ENCODE measurements around the gene SLBP. TPM values are rescaled to one million over a fixed set of nuclear protein-coding genes. Genes with fewer than 3 reads are reported as not detected.

SLBP gene
- total RNA-seq, 1 experiment from 2014 or later = 43.5 TPM

DNA sequence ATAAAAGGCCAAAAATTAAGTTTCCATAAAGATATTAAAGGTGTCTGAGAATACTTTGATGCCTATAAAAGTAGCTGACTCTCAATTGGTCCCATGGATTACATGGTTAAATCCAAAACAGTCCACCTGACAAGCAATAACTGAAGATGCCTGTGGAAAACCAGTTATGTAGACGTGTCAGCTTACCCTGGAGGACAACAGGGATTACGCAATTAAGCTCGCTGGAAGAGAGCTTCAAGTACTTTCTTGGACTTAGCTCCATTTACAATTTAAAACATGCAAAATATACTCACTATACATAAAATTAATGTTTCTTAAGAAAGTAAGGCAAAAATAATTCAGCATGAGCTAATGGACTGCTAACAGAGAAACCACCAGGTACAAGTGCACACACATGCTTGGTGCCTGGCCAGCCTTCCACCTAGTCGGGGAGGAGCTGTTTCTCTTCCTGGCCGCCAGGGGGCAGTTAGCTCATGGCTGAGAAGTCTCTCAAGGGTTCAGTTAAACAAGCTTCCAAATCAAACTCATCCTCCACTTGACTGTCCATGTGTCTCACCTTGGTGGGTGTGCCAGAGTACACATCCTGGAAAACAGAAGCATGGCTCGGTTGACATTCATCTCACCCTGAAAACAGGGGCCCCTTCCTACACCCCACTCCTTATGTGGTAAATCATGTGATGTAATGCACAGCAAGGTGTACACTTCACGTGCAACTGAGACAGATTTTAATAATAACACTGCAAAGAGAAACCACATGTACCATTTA is 18.8 kb downstream of the SLBP start:
- H3K36me3 Mint-ChIP-seq (ENCODE audit: insufficient read depth, unreplicated experiment) = peaks cover 91% of the 10 kb centered on the region
- peak; percentile 87 for DNase-seq (ENCODE audit: unreplicated experiment)
- CTCF ChIA-PET = interaction anchor here (0.6 to 6.8 kb wide), 23 partner anchors 10 to 218 kb away, joined by 3 to 101 read pairs (median 4); partner anchors contain the start of gene TMEM129
- no peaks in the 10 kb centered on the region for H3K4me1 Mint-ChIP-seq (ENCODE audit: insufficient read depth, unreplicated experiment)
- H3K27ac Mint-ChIP-seq (ENCODE audit: low read depth, unreplicated experiment) = no peak overlapping the region
- TF ChIP-seq, protein P1, sequence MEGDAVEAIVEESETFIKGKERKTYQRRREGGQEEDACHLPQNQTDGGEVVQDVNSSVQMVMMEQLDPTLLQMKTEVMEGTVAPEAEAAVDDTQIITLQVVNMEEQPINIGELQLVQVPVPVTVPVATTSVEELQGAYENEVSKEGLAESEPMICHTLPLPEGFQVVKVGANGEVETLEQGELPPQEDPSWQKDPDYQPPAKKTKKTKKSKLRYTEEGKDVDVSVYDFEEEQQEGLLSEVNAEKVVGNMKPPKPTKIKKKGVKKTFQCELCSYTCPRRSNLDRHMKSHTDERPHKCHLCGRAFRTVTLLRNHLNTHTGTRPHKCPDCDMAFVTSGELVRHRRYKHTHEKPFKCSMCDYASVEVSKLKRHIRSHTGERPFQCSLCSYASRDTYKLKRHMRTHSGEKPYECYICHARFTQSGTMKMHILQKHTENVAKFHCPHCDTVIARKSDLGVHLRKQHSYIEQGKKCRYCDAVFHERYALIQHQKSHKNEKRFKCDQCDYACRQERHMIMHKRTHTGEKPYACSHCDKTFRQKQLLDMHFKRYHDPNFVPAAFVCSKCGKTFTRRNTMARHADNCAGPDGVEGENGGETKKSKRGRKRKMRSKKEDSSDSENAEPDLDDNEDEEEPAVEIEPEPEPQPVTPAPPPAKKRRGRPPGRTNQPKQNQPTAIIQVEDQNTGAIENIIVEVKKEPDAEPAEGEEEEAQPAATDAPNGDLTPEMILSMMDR (IDR thresholded peaks at IDR 0.05; ENCODE audit: unreplicated experiment) = peak; percentile 96
- no peak overlapping the region for H3K4me3 Mint-ChIP-seq (ENCODE audit: unreplicated experiment)
- POLR2A ChIA-PET = interaction anchor here (0.9 to 2.5 kb wide), 11 partner anchors 9 to 37 kb away, joined by 3 to 32 read pairs (median 5); partner anchors contain the start of genes FAM53A, SLBP, TACC3 and TMEM129
- BruUV-seq (replicated peaks) = TSS peak; percentile 55
- intact Hi-C loops (cut with micrococcal nuclease) = loop anchor here (1.0 kb wide), 1 partner anchor 33 kb away; no protein-coding TSS in a partner anchor
- H3K9me3 Mint-ChIP-seq (ENCODE audit: unreplicated experiment) = no peaks in the 10 kb centered on the region
- H3K27me3 Mint-ChIP-seq (ENCODE audit: insufficient read depth, unreplicated experiment) = no peaks in the 10 kb centered on the region

DNA sequence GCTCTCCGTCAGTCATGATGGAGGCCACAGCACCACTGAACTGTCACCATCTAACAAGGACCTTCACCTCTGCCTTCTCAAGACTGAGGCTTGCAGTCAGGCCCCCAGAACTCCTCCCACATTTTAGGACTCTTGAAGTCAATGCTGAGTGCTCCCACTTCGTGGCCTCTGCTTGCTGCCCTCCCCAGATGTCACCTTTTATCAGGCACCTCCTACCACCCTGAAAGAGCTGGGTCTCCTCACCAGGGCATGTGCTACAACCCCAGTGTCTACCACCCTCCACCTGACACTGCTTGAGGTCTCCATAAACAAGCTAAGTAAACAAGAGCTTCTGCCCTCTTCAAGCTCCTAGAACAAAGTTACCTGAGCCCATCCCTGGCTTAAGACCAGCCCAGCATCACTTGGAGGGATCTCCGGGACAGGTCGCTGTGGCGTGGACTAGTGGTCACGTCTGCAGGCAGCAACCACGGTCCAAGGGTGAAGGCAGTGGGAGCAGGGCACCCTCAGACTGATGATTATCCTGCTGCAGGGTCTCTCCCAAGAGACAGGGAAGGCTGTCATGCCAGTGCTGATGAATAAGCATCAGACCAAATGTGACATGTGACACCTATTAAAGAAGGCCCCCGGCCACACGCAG is 20.3 kb downstream of the SLBP start:
- no peak overlapping the region for H3K27ac Mint-ChIP-seq (ENCODE audit: low read depth, unreplicated experiment)
- DNase-seq (ENCODE audit: unreplicated experiment) = no peak
- intact Hi-C loops (cut with micrococcal nuclease) = no loop called here
- no peak overlapping the region for H3K4me3 Mint-ChIP-seq (ENCODE audit: unreplicated experiment)
- H3K4me1 Mint-ChIP-seq (ENCODE audit: insufficient read depth, unreplicated experiment) = no peaks in the 10 kb centered on the region
- ChIA-PET POLR2A (interaction anchor here (0.7 to 2.5 kb wide), 4 partner anchors 21 to 208 kb away, joined by 3 to 32 read pairs (median 14); partner anchors contain the start of genes SLBP, TACC3 and TMEM129), CTCF (interaction anchor here (1.6 to 6.8 kb wide), 4 partner anchors 14 to 37 kb away, joined by 3 to 101 read pairs (median 50); no protein-coding TSS in a partner anchor)
- H3K9me3 Mint-ChIP-seq (ENCODE audit: unreplicated experiment) = no peaks in the 10 kb centered on the region
- BruUV-seq (replicated peaks) = no TSS peak
- no peaks in the 10 kb centered on the region for H3K27me3 Mint-ChIP-seq (ENCODE audit: insufficient read depth, unreplicated experiment)
- H3K36me3 Mint-ChIP-seq (ENCODE audit: insufficient read depth, unreplicated experiment) = peaks cover 77% of the 10 kb centered on the region
- TF ChIP-seq, protein P1 (IDR thresholded peaks at IDR 0.05; ENCODE audit: unreplicated experiment) = no peak

DNA sequence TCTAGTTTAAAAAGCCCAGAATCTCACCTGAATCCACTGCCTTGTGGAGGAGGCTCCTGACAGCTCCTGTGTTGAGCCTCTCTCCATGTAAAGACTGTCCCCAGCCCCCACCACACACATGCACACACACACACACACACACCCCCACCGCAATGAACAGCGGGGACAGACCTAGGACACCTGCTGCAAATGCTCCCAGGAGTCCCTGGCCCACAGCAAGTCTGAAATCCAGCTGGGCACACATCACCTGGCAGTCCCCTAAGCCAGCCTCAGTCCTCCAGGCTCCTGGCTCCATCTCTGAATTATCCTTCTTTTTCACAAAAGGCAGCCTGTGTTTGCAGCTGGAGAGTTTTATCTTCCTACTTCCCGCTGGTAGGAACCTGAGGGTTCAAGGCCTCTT is 21.4 kb downstream of the SLBP start:
- Mint-ChIP-seq H3K27ac (ENCODE audit: low read depth, unreplicated experiment) (no peak overlapping the region), H3K9me3 (ENCODE audit: unreplicated experiment) (no peaks in the 10 kb centered on the region), H3K27me3 (ENCODE audit: insufficient read depth, unreplicated experiment) (no peaks in the 10 kb centered on the region), H3K36me3 (ENCODE audit: insufficient read depth, unreplicated experiment) (peaks cover 66% of the 10 kb centered on the region), H3K4me1 (ENCODE audit: insufficient read depth, unreplicated experiment) (no peaks in the 10 kb centered on the region), H3K4me3 (ENCODE audit: unreplicated experiment) (no peak overlapping the region)
- no peak for DNase-seq (ENCODE audit: unreplicated experiment)
- POLR2A ChIA-PET = interaction anchor here (1.6 to 2.3 kb wide), 2 partner anchors 13 to 22 kb away, joined by 3 to 8 read pairs; partner anchors contain the start of gene SLBP
- intact Hi-C loops (cut with micrococcal nuclease) = no loop called here
- no TSS peak for BruUV-seq (replicated peaks)
- TF ChIP-seq, protein P1 (IDR thresholded peaks at IDR 0.05; ENCODE audit: unreplicated experiment) = no peak
- CTCF ChIA-PET = interaction anchor here (0.7 to 6.8 kb wide), 3 partner anchors 15 to 62 kb away, joined by 3 to 101 read pairs (median 97); no protein-coding TSS in a partner anchor

DNA sequence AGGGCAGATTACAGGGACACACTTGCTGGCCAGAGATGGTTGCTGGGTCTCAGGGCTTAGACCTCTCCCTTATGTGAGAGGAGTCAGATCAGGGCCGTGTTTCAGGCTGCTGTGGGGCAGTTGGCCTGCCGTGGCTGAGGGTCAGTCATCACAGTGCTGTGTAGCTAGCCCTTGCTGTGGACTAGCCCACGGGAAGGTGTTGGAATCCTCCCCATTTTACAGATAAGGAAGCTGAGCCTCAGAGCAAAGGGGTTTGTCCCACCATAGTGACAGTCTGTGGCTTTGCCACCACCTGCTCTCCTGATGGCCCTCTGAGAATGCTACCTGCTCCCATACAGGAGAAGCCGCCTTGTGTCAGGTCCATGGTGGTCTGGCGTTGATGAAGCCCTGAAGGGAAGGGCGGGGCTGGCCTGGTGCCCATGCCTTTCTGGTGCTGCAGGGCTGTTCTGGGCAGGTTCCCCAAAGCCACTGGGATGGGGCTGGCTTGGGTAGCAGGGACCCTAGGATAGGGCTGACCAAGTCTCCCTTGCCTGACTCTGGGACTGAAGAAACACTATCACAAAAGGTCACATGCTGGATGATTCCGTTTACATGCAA is 25.6 kb downstream of the SLBP start:
- POLR2A ChIA-PET = no interaction called here
- H3K27ac Mint-ChIP-seq (ENCODE audit: low read depth, unreplicated experiment) = no peak overlapping the region
- DNase-seq (ENCODE audit: unreplicated experiment) = no peak
- H3K4me3 Mint-ChIP-seq (ENCODE audit: unreplicated experiment) = no peak overlapping the region
- H3K27me3 Mint-ChIP-seq (ENCODE audit: insufficient read depth, unreplicated experiment) = no peaks in the 10 kb centered on the region
- CTCF ChIA-PET = no interaction called here
- peaks cover 24% of the 10 kb centered on the region for H3K36me3 Mint-ChIP-seq (ENCODE audit: insufficient read depth, unreplicated experiment)
- intact Hi-C loops (cut with micrococcal nuclease) = no loop called here
- peaks cover 10% of the 10 kb centered on the region for H3K4me1 Mint-ChIP-seq (ENCODE audit: insufficient read depth, unreplicated experiment)
- no peaks in the 10 kb centered on the region for H3K9me3 Mint-ChIP-seq (ENCODE audit: unreplicated experiment)
- TF ChIP-seq, protein P1 (IDR thresholded peaks at IDR 0.05; ENCODE audit: unreplicated experiment) = no peak
- BruUV-seq (replicated peaks) = no TSS peak

All from MCF 10A (cell line).